ENCODE data around the gene TCF12. TPM values are rescaled to one million over a fixed set of nuclear protein-coding genes. Genes with fewer than 3 reads are reported as not detected.
"Not testable (repeated sequence)": the region's sequence is repeated elsewhere in the genome, so short reads cannot be mapped to it uniquely, and the experiment has no call there.

The TCF12 gene
- total RNA-seq, 8 experiments from 2014 or later: 34.7 to 177 (median 99.7) TPM

DNA sequence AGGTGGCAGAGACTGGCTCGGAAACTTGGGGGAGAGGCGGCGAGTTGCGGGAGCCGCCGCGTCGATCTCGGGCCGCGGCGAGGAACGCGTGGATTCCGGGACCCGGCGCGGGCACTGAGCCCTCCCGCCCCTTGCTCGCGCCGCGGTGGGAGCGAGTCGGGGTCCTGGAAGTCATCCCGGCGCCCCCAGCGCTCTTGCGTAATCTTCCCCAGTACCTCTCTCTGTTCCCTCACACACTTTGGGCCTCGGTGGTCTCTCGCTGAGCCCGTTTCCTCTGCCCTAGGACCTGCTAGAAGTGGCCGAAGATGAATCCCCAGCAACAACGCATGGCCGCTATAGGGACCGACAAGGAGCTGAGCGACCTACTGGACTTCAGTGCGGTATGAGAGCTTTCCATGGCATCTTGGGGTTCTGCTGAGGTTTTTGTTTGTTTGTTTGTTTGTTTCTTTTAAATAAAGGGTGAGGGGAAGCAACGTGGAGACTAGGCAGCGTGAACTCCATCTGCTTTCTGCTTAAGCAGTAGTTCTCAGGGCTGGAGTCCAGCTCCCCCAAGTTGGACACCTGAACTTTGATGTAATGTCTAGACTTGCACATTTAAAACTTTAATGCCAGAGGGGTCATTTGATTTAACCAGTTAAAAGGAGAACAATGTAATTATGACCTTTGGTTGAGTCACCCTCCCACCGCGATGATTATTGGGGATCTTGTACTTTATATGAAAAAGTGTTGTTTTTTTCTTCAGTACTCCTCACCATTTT lies 1.3 kb downstream of the TCF12 start:
- peak overlapping the region; percentile 67 to 89 (median 74) for H3K4me3 ChIP-seq
- 0 to 10% (median 2%) methylated on average over 1 to 12 of the region's 42 CpGs; no CpG with 5 or more reads in 3 of the 10 experiments for WGBS, 10 experiments

DNA sequence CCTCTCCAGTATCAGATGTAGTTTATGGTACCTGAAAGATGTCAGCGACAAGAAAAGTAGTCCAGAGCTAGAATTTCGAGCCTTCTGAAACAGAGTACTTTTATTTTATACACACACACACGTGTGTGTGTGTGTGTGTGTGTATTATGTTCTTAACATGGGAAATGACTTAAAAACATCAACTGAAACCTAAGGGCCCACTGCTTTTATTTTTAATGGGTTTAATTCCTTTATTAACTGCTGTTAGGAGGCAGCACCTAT lies 1.9 kb downstream of the TCF12 start:
- 0 to 10% (median 2%) methylated on average over 1 to 3 of the region's 3 CpGs; no CpG with 5 or more reads in 4 of the 10 experiments for WGBS, 10 experiments
- no peak overlapping the region for H3K27ac ChIP-seq
- H3K4me3 ChIP-seq: peak overlapping the region; percentile 67 to 89 (median 74)
- in situ Hi-C loops (cut with MboI; ENCODE audit: low pct_unique_long_range_greater_than_20kb in 2 of 9, low sequenced_read_pairs in 9 of 9, unreplicated experiment in 9 of 9): no loop called here
- no peak for ATAC-seq (replicated peaks in 6 of 8)
- peaks cover 13 to 42% of the 10 kb centered on the region in 2 donors for H3K4me1 ChIP-seq (replicated peaks in 1 of 2)

More for the DNA sequence above, 1.3 kb downstream of the TCF12 start:
- in situ Hi-C loops (cut with MboI; ENCODE audit: low pct_unique_long_range_greater_than_20kb in 2 of 9, low sequenced_read_pairs in 9 of 9, unreplicated experiment in 9 of 9): no loop called here
- peak; percentile 1 to 22 (median 11) for ATAC-seq (replicated peaks in 6 of 8)
- Histone ChIP-seq H3K27ac (peak overlapping the region; percentile 90 to 93), H3K4me1 (replicated peaks in 1 of 2) (peaks cover 13 to 42% of the 10 kb centered on the region in 2 donors)

DNA sequence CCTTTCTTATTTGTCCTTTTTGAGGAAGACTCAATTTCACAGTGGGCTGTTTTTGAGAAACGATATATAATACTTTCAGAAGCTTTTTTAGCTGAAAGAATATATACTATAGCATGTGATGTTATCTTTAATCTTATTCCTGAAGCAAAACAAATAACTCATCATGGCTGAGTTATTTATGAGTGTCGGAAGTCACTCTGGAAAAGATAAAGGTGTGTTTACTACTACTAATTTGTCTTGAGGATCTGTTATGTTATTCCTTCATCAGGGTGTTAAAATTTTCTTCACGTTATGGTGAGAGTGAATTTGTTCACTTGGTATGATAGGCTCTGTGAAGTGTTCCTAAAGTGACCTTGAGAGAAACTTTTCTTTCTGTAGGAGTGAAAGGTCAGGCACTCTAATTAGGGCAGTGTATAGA lies 4.7 kb downstream of the TCF12 start:
- WGBS, 10 experiments: 33 to 100% (median 75%) methylated on average over 1 to 3 of the region's 3 CpGs; no CpG with 5 or more reads in 1 of the 10 experiments
- no peak for ATAC-seq (replicated peaks in 6 of 8)
- H3K27ac ChIP-seq: no peak overlapping the region
- H3K4me3 ChIP-seq: no peak overlapping the region
- H3K4me1 ChIP-seq (replicated peaks in 1 of 2): peaks cover 10 to 30% of the 10 kb centered on the region in 2 donors
- in situ Hi-C loops (cut with MboI; ENCODE audit: low pct_unique_long_range_greater_than_20kb in 2 of 9, low sequenced_read_pairs in 9 of 9, unreplicated experiment in 9 of 9): no loop called here

DNA sequence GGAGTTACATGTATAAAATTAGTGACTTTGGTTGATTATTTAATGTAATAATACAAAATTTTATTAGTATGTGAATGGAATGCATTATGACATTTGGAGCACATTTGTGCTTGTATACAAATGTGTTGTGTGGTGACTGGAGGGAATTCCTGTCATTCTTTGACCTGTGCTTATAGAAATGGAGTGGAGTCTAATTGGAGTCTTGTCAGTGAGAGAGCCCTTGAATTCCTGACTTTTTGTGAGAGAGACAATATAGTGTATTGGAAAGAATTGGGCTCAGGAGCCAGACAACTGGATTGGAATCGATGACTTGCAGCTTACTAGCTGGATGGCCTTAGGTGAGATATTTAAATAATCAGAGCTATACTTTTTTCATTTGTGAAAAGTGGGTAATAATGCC lies 9.4 kb downstream of the TCF12 start:
- no peak for ATAC-seq (replicated peaks in 6 of 8)
- 50 to 100% (median 75%) methylated on average over 1 of the region's 1 CpG; no CpG with 5 or more reads in 6 of the 10 experiments for WGBS, 10 experiments
- in situ Hi-C loops (cut with MboI; ENCODE audit: low pct_unique_long_range_greater_than_20kb in 2 of 9, low sequenced_read_pairs in 9 of 9, unreplicated experiment in 9 of 9): no loop called here
- Histone ChIP-seq H3K27ac (no peak overlapping the region), H3K4me3 (no peak overlapping the region), H3K4me1 (replicated peaks in 1 of 2) (peaks cover 6 to 9% of the 10 kb centered on the region in 2 donors)

DNA sequence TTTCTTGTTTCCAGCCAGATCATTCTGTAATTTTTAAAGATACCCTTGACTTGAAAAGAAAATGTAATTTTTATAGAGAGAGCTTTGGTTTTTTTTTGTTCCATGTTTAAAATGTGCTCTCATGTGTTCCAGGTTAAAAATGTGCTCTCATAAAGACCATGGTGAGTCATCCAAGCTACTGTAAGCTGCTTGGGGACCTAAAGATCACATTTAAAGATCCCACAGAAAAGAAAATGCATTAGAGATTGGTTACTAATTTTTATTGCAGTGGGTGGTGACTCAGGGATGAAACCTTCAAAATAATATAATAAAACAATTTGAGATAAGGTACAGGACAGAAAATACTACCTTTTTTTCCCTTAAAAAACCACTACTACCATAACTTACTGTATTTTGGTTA lies 11.0 kb downstream of the TCF12 start:
- peaks cover 0 to 3% of the 10 kb centered on the region in 2 donors for H3K4me1 ChIP-seq (replicated peaks in 1 of 2)
- H3K4me3 ChIP-seq: no peak overlapping the region
- H3K27ac ChIP-seq: no peak overlapping the region
- in situ Hi-C loops (cut with MboI; ENCODE audit: low pct_unique_long_range_greater_than_20kb in 2 of 9, low sequenced_read_pairs in 9 of 9, unreplicated experiment in 9 of 9): no loop called here
- peak in 3 of 8 experiments; percentile 41 to 50 (median 46) for ATAC-seq (replicated peaks in 6 of 8)

DNA sequence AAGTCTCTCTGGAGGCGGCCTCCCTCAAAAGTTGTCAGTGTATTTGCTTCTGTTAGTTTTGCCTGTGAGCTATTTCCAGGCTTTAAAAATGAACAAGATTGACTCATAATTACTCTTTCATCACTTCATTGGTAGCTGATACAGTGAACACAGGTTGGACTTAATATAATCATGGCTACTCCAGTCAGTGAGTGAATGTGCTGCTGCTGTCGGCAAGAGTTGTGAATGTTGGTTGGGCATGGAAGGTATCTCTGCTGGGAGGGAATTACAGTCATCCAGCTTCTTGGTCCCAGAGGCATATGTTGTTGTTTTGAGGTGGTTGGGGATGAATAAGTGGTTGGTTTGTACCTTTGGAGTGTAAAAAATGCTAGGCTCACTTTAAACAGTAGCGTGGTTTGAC lies 11.5 kb downstream of the TCF12 start:
- Histone ChIP-seq H3K27ac (no peak overlapping the region), H3K4me1 (replicated peaks in 1 of 2) (peaks cover 0 to 3% of the 10 kb centered on the region in 2 donors), H3K4me3 (no peak overlapping the region)
- 93 to 100% (median 100%) methylated on average over 1 to 3 of the region's 3 CpGs; no CpG with 5 or more reads in 2 of the 10 experiments for WGBS, 10 experiments
- no peak for ATAC-seq (replicated peaks in 6 of 8)
- in situ Hi-C loops (cut with MboI; ENCODE audit: low pct_unique_long_range_greater_than_20kb in 2 of 9, low sequenced_read_pairs in 9 of 9, unreplicated experiment in 9 of 9): no loop called here

DNA sequence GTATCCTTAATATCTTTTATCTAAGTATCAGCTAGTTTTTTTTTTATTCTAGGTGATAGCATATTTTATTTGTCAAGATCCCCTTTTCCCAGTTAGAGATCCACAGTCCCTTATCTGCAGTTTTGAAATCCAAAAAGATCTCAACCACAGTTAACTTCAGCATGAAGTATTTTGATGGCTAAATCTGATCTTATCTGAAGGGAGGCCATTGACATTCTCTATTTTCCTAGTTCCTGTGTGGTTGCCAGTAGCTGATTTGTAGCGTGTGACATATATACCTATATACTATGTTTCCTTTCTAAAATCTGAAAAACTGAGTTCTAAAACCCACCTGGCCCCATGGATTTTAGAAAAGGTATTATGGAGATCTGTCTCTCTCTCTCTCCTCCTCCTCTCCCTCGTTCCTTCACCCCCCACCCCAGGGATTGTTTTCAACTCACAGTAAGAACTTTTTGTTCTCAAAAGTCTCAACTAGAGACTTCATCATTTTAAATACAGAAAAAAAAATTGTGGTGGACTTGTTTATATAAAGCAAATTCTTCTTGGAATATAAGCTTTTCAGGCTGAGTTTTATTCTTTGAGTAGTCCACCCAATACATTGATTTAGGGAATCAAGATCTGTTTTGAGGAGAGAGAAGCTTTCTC lies 12.3 kb downstream of the TCF12 start:
- Histone ChIP-seq H3K27ac (no peak overlapping the region), H3K4me3 (no peak overlapping the region), H3K4me1 (replicated peaks in 1 of 2) (peaks cover 0 to 3% of the 10 kb centered on the region in 2 donors)
- in situ Hi-C loops (cut with MboI; ENCODE audit: low pct_unique_long_range_greater_than_20kb in 2 of 9, low sequenced_read_pairs in 9 of 9, unreplicated experiment in 9 of 9): no loop called here
- whole genome bisulfite sequencing, 10 experiments: 70 to 100% (median 84%) methylated on average over 1 to 2 of the region's 2 CpGs; no CpG with 5 or more reads in 2 of the 10 experiments
- ATAC-seq (replicated peaks in 6 of 8): no peak

DNA sequence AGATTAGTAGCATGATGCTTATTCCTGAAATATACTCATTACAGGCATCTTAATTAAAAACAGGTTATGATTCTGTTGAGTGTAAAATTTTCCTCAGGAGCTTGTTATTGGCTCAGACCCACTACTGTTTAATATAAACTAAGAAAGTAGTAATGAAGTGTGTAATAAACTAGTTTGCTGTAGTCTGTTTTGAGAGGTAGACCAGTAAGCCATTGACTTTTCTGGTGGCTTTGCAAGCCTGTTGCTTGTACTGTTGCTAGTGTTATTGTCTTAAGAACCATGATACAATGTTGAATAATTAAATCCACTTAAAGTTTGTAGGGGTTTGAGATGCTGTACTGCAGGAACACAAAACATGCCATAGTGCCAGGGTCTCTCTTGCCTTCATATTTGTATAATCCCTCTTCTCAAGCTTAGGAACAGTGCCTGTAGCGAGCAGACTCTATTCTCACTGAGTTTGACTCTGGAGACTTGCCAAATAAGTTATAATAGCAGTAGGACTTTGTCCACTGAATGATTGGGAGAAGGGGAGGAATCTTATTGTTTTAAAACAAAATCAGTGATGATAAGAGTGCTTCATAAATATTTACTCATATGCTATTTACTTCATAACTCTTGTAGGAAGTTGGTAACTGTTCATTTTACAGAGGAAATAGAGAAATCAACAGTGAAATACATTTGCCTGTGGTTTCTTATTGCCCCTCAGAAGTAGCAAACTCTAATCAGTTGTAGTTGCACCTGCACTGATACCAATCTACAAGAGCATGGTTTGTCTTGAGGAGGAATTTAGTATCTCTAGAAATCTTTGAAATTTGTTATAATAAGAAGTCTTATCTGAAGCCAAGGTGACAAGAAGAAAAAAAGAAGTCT lies 13.4 kb downstream of the TCF12 start:
- in situ Hi-C loops (cut with MboI; ENCODE audit: low pct_unique_long_range_greater_than_20kb in 2 of 9, low sequenced_read_pairs in 9 of 9, unreplicated experiment in 9 of 9): no loop called here
- no peak for ATAC-seq (replicated peaks in 6 of 8)
- H3K4me3 ChIP-seq: no peak overlapping the region
- H3K4me1 ChIP-seq (replicated peaks in 1 of 2): peaks cover 0 to 1% of the 10 kb centered on the region in 2 donors
- H3K27ac ChIP-seq: no peak overlapping the region
- WGBS, 10 experiments: 33 to 100% (median 86%) methylated on average over 1 of the region's 1 CpG; no CpG with 5 or more reads in 4 of the 10 experiments

DNA sequence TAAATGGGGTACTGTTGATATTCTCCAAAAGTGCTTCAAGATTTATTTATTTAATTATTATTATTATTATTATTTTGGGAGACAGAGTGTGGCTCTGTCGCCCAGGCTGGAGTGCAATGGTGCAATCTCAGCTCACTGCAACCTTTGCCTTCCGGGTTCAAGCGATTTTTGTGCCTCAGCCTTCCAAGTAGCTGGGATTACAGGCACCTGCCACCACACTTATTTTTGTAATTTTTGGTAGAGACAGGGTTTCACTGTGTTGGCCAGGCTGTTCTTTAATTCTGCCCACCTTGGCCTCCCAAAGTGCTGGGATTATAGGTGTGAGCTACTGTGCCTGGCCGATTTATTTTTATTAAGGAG lies 14.0 kb downstream of the TCF12 start:
- H3K4me3 ChIP-seq; in situ Hi-C loops (cut with MboI; ENCODE audit: low pct_unique_long_range_greater_than_20kb in 2 of 9, low sequenced_read_pairs in 9 of 9, unreplicated experiment in 9 of 9); ATAC-seq (replicated peaks in 6 of 8); H3K27ac ChIP-seq; H3K4me1 ChIP-seq (replicated peaks in 1 of 2): not testable (repeated sequence)
- WGBS, 10 experiments: 80 to 100% (median 95%) methylated on average over 1 to 4 of the region's 4 CpGs; no CpG with 5 or more reads in 3 of the 10 experiments

DNA sequence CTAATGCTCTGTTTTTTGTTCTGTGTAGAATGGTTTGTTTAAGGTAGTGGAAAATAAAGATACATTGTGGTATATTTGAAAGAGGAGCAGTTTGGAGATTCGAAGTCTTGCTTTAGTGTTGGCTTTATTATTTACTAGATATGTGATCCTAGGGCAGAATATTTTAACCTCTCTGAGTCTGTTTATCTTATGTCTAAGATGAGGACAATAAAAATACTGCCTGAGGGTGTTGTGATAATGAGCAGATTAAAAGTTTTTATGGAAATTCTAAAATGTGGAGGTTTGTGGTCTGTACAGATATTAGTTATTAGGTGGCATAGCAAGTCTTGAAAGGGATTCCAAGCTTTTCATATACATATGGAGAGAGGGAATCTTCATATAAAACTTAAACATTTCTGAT lies 15.0 kb downstream of the TCF12 start:
- WGBS, 10 experiments: 0 to 100% (median 88%) methylated on average over 1 of the region's 1 CpG; no CpG with 5 or more reads in 2 of the 10 experiments
- H3K4me3 ChIP-seq: no peak overlapping the region
- in situ Hi-C loops (cut with MboI; ENCODE audit: low pct_unique_long_range_greater_than_20kb in 2 of 9, low sequenced_read_pairs in 9 of 9, unreplicated experiment in 9 of 9): no loop called here
- H3K4me1 ChIP-seq (replicated peaks in 1 of 2): no peaks in the 10 kb centered on the region
- ATAC-seq (replicated peaks in 6 of 8): no peak
- no peak overlapping the region for H3K27ac ChIP-seq

DNA sequence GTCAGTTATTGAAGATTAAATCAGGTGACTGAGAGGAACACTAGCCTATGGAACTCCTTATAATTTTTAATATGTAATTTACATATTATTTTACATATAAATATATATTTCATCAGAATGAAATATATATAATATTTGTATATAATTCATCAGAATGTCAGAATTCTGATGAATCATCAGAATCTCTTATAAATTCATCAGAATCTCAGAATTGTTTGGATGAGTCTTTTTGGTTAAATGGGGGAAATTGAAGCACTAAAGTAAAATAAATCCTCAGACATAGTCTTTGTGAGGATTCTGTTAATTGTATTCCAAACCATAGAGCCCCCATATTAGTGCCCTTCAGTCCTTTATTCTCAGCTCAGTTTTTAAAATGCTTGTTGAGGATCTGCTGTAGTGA lies 15.4 kb downstream of the TCF12 start:
- no peak overlapping the region for H3K4me3 ChIP-seq
- in situ Hi-C loops (cut with MboI; ENCODE audit: low pct_unique_long_range_greater_than_20kb in 2 of 9, low sequenced_read_pairs in 9 of 9, unreplicated experiment in 9 of 9): no loop called here
- H3K27ac ChIP-seq: no peak overlapping the region

DNA sequence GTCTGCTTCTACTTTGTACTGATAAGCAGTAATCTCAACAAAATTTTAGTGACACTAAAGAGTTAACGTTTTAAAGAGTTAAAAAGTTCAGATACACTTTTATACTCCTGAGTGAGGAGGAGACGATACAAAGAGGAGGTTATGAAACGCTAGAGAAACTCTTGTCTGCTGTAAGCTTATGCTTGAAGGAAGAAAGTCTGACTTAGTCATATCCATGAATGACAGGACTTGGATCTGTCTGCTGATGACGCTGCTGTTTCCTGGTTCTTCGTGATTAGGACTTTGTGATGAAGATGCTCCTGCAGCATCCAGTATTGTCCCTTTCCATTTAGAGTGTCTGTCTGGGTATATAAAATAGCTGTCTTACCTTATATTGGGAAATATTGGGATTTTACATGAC lies 15.8 kb downstream of the TCF12 start:
- in situ Hi-C loops (cut with MboI; ENCODE audit: low pct_unique_long_range_greater_than_20kb in 2 of 9, low sequenced_read_pairs in 9 of 9, unreplicated experiment in 9 of 9): no loop called here
- 35 to 100% (median 87%) methylated on average over 2 to 5 of the region's 5 CpGs for WGBS, 10 experiments
- peak in 2 of 8 experiments; percentile 44 to 54 for ATAC-seq (replicated peaks in 6 of 8)
- Histone ChIP-seq H3K4me1 (replicated peaks in 1 of 2) (no peaks in the 10 kb centered on the region), H3K4me3 (no peak overlapping the region), H3K27ac (no peak overlapping the region)

More for the DNA sequence above, 15.4 kb downstream of the TCF12 start:
- no peaks in the 10 kb centered on the region for H3K4me1 ChIP-seq (replicated peaks in 1 of 2)
- ATAC-seq (replicated peaks in 6 of 8): no peak

DNA sequence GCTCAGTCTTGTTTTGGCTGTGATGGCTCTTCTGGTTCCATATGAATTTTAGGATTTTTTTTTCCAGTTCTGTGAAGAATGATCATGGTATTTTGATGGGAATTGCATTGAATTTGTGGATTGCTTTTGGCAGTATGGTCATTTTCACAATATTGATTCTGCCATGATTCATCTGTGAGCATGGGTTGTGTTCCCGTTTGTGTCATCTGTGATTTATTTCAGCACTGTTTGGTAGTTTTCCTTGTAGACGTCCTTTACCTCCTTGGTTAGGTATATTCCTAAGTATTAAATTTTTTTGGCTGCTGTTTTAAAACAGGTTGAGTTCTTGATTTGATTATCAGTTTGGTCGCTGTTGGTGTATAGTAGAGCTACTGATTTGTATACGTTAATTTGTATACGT lies 18.5 kb downstream of the TCF12 start:
- ATAC-seq (replicated peaks in 6 of 8): no peak
- in situ Hi-C loops (cut with MboI; ENCODE audit: low pct_unique_long_range_greater_than_20kb in 2 of 9, low sequenced_read_pairs in 9 of 9, unreplicated experiment in 9 of 9): no loop called here
- Histone ChIP-seq H3K4me1 (replicated peaks in 1 of 2) (no peaks in the 10 kb centered on the region), H3K4me3 (no peak overlapping the region), H3K27ac (no peak overlapping the region)
- 60 to 100% (median 95%) methylated on average over 2 to 5 of the region's 5 CpGs for WGBS, 10 experiments

Measured in motor neuron (in vitro differentiated cells).